HUES6 (cell line): ENCODE data around the gene MEPCE.
"Not testable (repeated sequence)": the region's sequence is repeated elsewhere in the genome, so short reads cannot be mapped to it uniquely, and the experiment has no call there.

Source experiments
- H3K27ac ChIP-seq: 2 replicates; pipeline ENCODE4 v1.7.0; 2013; ENCODE audit warnings: low read depth, mild to moderate bottlenecking, low read length, inconsistent platforms
- H3K27me3 ChIP-seq: 2 replicates; pipeline ENCODE4 v1.6.1; 2013; ENCODE audit warnings: low read length; ENCODE audit not compliant: control insufficient read depth, insufficient read depth
- H3K36me3 ChIP-seq: 2 replicates; pipeline ENCODE4 v1.6.1; 2013; ENCODE audit warnings: low read length; ENCODE audit not compliant: control insufficient read depth, insufficient read depth
- H3K4me1 ChIP-seq: 2 replicates; pipeline ENCODE4 v1.6.1; 2013; ENCODE audit warnings: low read length; ENCODE audit not compliant: control insufficient read depth, insufficient read depth
- H3K4me3 ChIP-seq: 2 replicates; pipeline ENCODE4 v1.5.1; 2013; ENCODE audit warnings: low read depth, low read length
- H3K9ac ChIP-seq: one replicate; pipeline ENCODE4 v1.6.1; 2013; ENCODE audit warnings: mild to moderate bottlenecking, low read length
- H3K9me3 ChIP-seq: 2 replicates; pipeline ENCODE4 v1.6.1; 2013; ENCODE audit warnings: low read depth, low read length; ENCODE audit not compliant: control insufficient read depth, insufficient read depth

MEPCE gene, protein sequence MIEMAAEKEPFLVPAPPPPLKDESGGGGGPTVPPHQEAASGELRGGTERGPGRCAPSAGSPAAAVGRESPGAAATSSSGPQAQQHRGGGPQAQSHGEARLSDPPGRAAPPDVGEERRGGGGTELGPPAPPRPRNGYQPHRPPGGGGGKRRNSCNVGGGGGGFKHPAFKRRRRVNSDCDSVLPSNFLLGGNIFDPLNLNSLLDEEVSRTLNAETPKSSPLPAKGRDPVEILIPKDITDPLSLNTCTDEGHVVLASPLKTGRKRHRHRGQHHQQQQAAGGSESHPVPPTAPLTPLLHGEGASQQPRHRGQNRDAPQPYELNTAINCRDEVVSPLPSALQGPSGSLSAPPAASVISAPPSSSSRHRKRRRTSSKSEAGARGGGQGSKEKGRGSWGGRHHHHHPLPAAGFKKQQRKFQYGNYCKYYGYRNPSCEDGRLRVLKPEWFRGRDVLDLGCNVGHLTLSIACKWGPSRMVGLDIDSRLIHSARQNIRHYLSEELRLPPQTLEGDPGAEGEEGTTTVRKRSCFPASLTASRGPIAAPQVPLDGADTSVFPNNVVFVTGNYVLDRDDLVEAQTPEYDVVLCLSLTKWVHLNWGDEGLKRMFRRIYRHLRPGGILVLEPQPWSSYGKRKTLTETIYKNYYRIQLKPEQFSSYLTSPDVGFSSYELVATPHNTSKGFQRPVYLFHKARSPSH

DNA sequence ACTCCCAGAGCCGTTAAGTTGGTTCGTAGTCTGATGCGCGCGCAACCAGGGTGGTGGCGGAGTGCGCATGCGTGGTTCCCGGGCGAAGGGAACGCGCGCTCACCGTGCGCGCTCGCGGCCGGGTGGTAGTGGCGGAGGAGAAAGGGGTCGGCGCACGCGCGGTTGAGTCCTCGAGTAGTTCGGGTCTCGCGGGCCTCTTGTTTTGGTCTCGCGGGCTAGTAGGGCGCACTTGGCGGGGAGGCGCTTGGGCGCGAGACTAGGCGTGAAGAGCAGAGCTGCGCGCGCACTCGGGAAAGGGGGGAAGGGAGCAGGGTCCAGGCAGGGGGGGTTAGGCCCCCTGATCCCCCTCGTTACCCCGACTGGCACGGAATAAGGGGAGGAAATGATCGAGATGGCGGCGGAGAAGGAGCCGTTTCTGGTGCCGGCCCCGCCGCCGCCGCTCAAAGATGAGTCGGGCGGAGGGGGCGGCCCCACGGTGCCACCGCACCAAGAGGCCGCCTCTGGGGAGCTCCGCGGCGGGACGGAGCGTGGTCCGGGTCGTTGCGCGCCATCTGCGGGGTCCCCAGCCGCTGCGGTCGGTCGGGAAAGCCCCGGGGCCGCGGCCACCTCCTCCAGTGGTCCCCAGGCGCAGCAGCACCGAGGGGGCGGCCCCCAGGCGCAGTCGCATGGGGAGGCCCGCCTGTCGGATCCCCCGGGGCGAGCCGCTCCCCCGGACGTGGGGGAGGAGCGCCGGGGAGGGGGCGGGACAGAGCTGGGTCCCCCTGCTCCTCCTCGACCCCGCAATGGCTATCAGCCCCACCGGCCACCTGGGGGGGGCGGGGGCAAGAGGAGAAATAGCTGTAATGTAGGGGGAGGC, at the start of gene MEPCE:
Gene MEPCE, plus strand, starts transcription at position 195 of the 856 bp plus-strand sequence. Its CDS starts 188 bp downstream, at position 383.
- H3K36me3 ChIP-seq, result peaks cover 42% of the 10 kb centered on the region
- no peaks in the 10 kb centered on the region for H3K9me3 ChIP-seq
- peaks cover 5% of the 10 kb centered on the region; the same call in 1 of the 2 replicates for H3K27me3 ChIP-seq
- H3K9ac ChIP-seq, result peak within 1 kb of the TSS; percentile 95
- peaks cover 25% of the 10 kb centered on the region for H3K4me1 ChIP-seq
- peak within 1 kb of the TSS; percentile 82 for H3K4me3 ChIP-seq
- peak within 1 kb of the TSS; percentile 98 for H3K27ac ChIP-seq

DNA sequence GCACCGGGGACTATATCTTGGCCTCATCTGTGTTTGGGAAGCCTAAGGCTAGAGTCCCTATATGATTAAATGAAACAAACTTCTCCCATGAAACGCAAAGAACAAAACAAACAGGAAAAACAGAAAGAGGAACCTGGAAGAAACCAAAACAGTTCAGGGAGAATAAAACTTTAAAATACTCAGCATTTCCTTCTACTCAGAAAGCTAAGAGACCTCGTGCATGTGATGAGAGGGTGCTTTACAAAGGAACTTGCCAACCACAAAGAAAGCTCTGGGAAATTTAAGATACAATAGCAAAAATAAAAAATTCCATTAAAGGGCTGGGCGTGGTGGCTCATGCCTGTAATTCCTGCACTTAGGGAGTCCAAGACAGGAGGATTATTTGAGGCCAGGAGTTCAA, 49.4 kb upstream of the MEPCE start:
- H3K4me1 ChIP-seq, result no peaks in the 10 kb centered on the region
- H3K27me3 ChIP-seq, result no peaks in the 10 kb centered on the region
- no peak overlapping the region for H3K4me3 ChIP-seq
- no peaks in the 10 kb centered on the region for H3K9me3 ChIP-seq
- H3K36me3 ChIP-seq, result peaks cover under 1% of the 10 kb centered on the region; the same call in 1 of the 2 replicates
- no peak overlapping the region for H3K9ac ChIP-seq
- H3K27ac ChIP-seq, result no peak overlapping the region

- H3K4me1 ChIP-seq, H3K27ac ChIP-seq, H3K9me3 ChIP-seq, H3K27me3 ChIP-seq, H3K36me3 ChIP-seq, H3K9ac ChIP-seq: not testable (repeated sequence)
- peak overlapping the region; percentile 8; the same call in 1 of the 2 replicates for H3K4me3 ChIP-seq
Measured at GRCh38 chr7:100381531-100382233, 47.9 kb upstream of the MEPCE start.

DNA sequence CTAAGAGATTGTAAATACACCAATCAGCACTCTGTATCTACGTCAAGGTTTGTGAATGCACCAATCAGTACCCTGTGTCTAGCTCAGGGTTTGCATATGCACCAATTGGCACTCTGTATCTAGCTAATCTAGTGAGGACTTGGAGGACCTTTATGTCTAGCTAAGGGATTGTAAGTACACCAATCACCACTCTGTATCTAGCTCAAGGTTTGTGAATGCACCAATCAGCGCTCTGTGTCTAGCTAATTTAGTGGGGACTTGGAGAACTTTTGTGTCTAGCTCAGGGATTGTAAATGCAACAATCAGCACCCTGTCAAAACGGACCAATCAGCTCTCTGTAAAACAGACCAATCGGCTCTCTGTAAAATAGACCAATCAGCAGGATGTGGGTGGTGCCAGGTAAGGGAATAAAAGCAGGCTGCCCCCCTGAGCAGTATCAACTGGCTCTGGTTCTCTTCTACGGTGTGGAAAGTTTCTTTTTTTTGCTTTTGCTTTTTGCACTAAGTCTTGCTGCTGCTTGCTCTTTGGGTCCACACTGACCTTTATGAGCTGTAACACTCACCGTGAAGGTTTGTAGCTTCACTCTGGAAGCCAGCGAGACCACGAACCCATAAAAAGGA, 47.3 kb upstream of the MEPCE start:
- H3K27me3 ChIP-seq, H3K9ac ChIP-seq, H3K4me1 ChIP-seq, H3K27ac ChIP-seq, H3K9me3 ChIP-seq, H3K36me3 ChIP-seq, H3K4me3 ChIP-seq: not testable (repeated sequence)

DNA sequence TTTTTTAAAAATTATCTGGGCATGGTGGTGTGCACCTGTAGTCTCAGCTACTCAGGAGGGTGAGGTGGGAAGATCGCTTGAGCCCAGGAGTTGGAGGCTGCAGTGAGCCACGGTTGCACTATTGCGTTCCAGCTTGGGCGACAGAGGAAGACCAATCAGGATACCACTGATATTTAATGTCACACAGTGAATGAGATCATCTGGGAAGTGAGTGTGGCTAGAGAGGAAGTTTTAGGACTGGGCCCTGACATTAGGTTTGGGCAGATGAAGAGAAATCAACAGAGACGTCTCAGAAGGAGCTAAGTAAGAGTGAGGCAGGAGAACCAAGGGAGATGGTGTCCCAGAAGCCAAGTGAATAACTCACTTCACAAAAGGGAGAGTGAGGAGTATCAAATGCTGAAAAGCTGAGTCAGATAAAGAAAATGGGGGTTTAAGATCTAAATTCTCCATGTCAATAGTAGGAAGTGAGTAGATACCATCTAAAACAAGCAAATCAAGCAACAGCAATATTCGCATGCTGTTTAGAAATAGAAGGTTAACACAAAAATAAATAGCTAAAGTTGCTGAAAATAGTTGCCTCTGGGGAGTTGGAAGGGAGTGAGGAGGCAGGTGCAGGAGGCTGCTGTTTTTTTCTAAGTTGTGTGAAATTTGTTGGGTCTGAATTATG, 44.9 kb upstream of the MEPCE start:
- no peak overlapping the region for H3K9ac ChIP-seq
- no peaks in the 10 kb centered on the region for H3K27me3 ChIP-seq
- no peaks in the 10 kb centered on the region for H3K4me1 ChIP-seq
- no peak overlapping the region for H3K27ac ChIP-seq
- no peaks in the 10 kb centered on the region for H3K9me3 ChIP-seq
- H3K4me3 ChIP-seq, result no peak overlapping the region
- H3K36me3 ChIP-seq, result no peaks in the 10 kb centered on the region

GRCh38 chr7:100386940-100387339, 42.7 kb upstream of the MEPCE start:
- H3K4me3 ChIP-seq, result no peak overlapping the region
- no peak overlapping the region for H3K9ac ChIP-seq
- no peaks in the 10 kb centered on the region for H3K27me3 ChIP-seq
- no peaks in the 10 kb centered on the region for H3K36me3 ChIP-seq
- no peak overlapping the region for H3K27ac ChIP-seq
- no peaks in the 10 kb centered on the region for H3K4me1 ChIP-seq
- no peaks in the 10 kb centered on the region for H3K9me3 ChIP-seq

- Histone ChIP-seq H3K27ac (no peak overlapping the region), H3K4me1 (no peaks in the 10 kb centered on the region), H3K36me3 (no peaks in the 10 kb centered on the region), H3K27me3 (no peaks in the 10 kb centered on the region), H3K9me3 (no peaks in the 10 kb centered on the region), H3K4me3 (no peak overlapping the region), H3K9ac (no peak overlapping the region)
Measured at GRCh38 chr7:100387695-100388094, 41.9 kb upstream of the MEPCE start.

- Histone ChIP-seq H3K27ac (no peak overlapping the region), H3K4me1 (no peaks in the 10 kb centered on the region), H3K4me3 (no peak overlapping the region), H3K27me3 (no peaks in the 10 kb centered on the region), H3K9ac (no peak overlapping the region), H3K36me3 (no peaks in the 10 kb centered on the region), H3K9me3 (no peaks in the 10 kb centered on the region)
Measured at GRCh38 chr7:100389437-100390088, 40.1 kb upstream of the MEPCE start.

DNA sequence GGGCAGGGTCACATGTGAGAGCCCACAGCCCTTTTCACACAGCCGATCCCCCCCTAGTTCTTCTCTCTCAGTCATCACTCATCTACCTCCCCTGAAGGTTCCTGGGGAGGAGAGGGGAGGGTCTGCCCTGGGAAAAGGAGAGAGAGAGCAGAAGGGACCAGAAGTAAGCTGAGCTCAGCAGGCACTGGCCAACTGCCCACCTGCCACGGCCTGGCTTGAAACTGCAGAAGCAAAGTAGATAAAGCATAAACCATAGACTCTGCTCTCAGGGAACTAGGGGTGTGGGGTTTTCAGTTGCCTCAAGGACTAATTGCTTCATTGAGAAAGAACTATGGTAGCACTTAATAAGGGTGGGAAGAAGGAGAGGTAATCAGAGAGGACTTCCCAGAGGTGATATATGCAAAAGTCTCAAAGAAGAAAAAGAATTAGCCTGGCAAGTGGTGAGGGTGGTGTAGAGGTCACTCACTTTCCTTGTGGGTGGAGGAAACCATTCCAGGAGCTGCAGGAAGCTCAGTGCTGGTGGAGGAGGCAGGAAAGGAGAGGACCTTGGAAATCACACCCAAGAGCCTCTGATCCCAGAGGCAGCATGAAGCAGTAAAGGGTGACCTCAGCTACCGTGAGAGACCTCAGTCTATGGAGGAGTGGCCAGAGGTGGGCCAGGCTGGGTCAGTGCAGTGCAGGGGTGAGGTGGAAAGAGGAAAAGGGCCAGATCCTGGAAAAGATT, 39.2 kb upstream of the MEPCE start:
- Histone ChIP-seq H3K9me3 (no peaks in the 10 kb centered on the region), H3K9ac (no peak overlapping the region), H3K27ac (no peak overlapping the region), H3K27me3 (no peaks in the 10 kb centered on the region), H3K4me1 (no peaks in the 10 kb centered on the region), H3K36me3 (no peaks in the 10 kb centered on the region), H3K4me3 (no peak overlapping the region)
